PC-9 (cell line): ENCODE measurements around the gene TMEFF2. TPM values are rescaled to one million over a fixed set of nuclear protein-coding genes. Genes with fewer than 3 reads are reported as not detected.

Source experiments
- BruUV-seq: library from RNA; stranded (reverse); fragments of 400-500 nt; replicated peaks from 2 replicates; lab custom pipeline; 2021; lab: Mats Ljungman, UMichigan
- CTCF ChIA-PET: fragments of 300-600 bp; sonication (Branson Sonifier 250); formaldehyde crosslinking; loops from one replicate; lab custom pipeline; 2022; ENCODE audit warnings: antibody characterized with exemption; lab: Charles Lee
- POLR2A ChIA-PET: fragments of 300-600 bp; sonication (Branson Sonifier 250); formaldehyde crosslinking; loops from one replicate; lab custom pipeline; 2022; ENCODE audit warnings: antibody characterized with exemption; ENCODE audit not compliant: unreplicated experiment; lab: Charles Lee
- DNase-seq, 2 experiments: peaks; one replicate each; pipeline versions ENCODE4 v3.0.0 to v3.0.0-alpha.2; 2015 to 2022; ENCODE audit warnings: mixed read lengths in 1 of 2
- H2AFZ ChIP-seq: fragments of 200-600 bp; sonication (generic); 2 replicates; pipeline ENCODE4 v1.8.1; 2017; ENCODE audit warnings: antibody characterized with exemption
- H3F3A ChIP-seq: fragments of 200-600 bp; sonication (generic); 2 replicates; pipeline ENCODE4 v1.8.1; 2017; ENCODE audit warnings: antibody characterized with exemption, mild to moderate bottlenecking, low read depth; ENCODE audit not compliant: insufficient read depth
- H3K27ac ChIP-seq: fragments of 200-600 bp; sonication (generic); 2 replicates; pipeline ENCODE4 v1.6.1; 2016; ENCODE audit warnings: mixed run types
- H3K27me3 ChIP-seq: fragments of 200-600 bp; sonication (generic); 2 replicates; pipeline ENCODE4 v1.6.1; 2016; ENCODE audit warnings: low read depth, mixed run types; ENCODE audit not compliant: insufficient read depth
- H3K36me3 ChIP-seq: fragments of 200-600 bp; sonication (generic); 2 replicates; pipeline ENCODE4 v1.6.1; 2016; ENCODE audit warnings: low read depth, mixed run types
- H3K4me1 ChIP-seq: fragments of 200-600 bp; sonication (generic); replicated peaks from 2 replicates; pipeline ENCODE4 v1.6.1; 2016; ENCODE audit warnings: mixed run types; ENCODE audit not compliant: insufficient read depth
- H3K4me2 ChIP-seq: fragments of 200-600 bp; sonication (generic); 2 replicates; pipeline ENCODE4 v1.6.1; 2017; ENCODE audit warnings: mixed run types
- H3K4me3 ChIP-seq: fragments of 200-600 bp; sonication (generic); 2 replicates; pipeline ENCODE4 v1.6.1; 2016; ENCODE audit warnings: mixed run types
- H3K79me2 ChIP-seq: fragments of 200-600 bp; sonication (generic); 2 replicates; pipeline ENCODE4 v1.6.1; 2017; ENCODE audit warnings: low read depth, mixed run types
- H3K9me2 ChIP-seq: fragments of 200-600 bp; sonication (generic); 2 replicates; pipeline ENCODE4 v1.8.1; 2017; ENCODE audit warnings: mild to moderate bottlenecking; ENCODE audit not compliant: insufficient read depth
- H3K9me3 ChIP-seq: fragments of 200-600 bp; sonication (generic); 2 replicates; pipeline ENCODE4 v1.8.1; 2016; ENCODE audit warnings: low read depth; ENCODE audit not compliant: insufficient read depth
- H4K20me1 ChIP-seq: fragments of 200-600 bp; sonication (generic); 2 replicates; pipeline ENCODE4 v1.8.1; 2017; ENCODE audit not compliant: insufficient read depth
- CTCF ChIP-seq: fragments of 200-600 bp; sonication (generic); conservative IDR thresholded peaks from 2 replicates; pipeline ENCODE4 v1.6.1; 2017; ENCODE audit warnings: mixed run types, antibody characterized with exemption, mild to moderate bottlenecking, moderate library complexity
- EZH2 ChIP-seq: fragments of 200-600 bp; sonication (generic); IDR thresholded peaks from 2 replicates; pipeline ENCODE4 v1.8.0; 2017; ENCODE audit warnings: antibody characterized with exemption, low read depth
- intact Hi-C: fragments of 100-400 bp; cut with micrococcal nuclease; formaldehyde crosslinking; loops from one replicate; pipeline ENCODE4 v1.10.0; 2022; ENCODE audit not compliant: unreplicated experiment
- total RNA-seq: library from RNA; stranded (reverse); gene quantifications from 2 replicates; pipeline ENCODE4 v1.2.3, GENCODE V29; 2021

The TMEFF2 gene
- total RNA-seq, 1 experiment from 2014 or later = not detected

GRCh38 chr2:192190474-192190873 lies 4.3 kb downstream of the TMEFF2 start:
- Histone ChIP-seq H3K9me2 (no peaks in the 10 kb centered on the region), H3K27me3 (no peaks in the 10 kb centered on the region), H2AFZ (no peak overlapping the region), H3K79me2 (no peaks in the 10 kb centered on the region), H3K36me3 (no peaks in the 10 kb centered on the region), H3F3A (no peaks in the 10 kb centered on the region), H3K4me2 (no peak overlapping the region), H3K4me3 (no peak overlapping the region), H4K20me1 (no peaks in the 10 kb centered on the region), H3K27ac (no peak overlapping the region), H3K9me3 (no peaks in the 10 kb centered on the region), H3K4me1 (no peaks in the 10 kb centered on the region)
- ChIA-PET POLR2A (no interaction called here), CTCF (no interaction called here)
- no peak for DNase-seq
- TF ChIP-seq EZH2 (no peak), CTCF (peak; percentile 45; the same call in 1 of the 2 replicates)
- BruUV-seq = no TSS peak
- intact Hi-C loops = no loop called here

GRCh38 chr2:192186806-192187205 lies 7.9 kb downstream of the TMEFF2 start:
- Histone ChIP-seq H3K4me1 (no peaks in the 10 kb centered on the region), H3K4me2 (no peak overlapping the region), H3K36me3 (no peaks in the 10 kb centered on the region), H3K27ac (no peak overlapping the region), H3K9me3 (no peaks in the 10 kb centered on the region), H3K79me2 (no peaks in the 10 kb centered on the region), H3K4me3 (no peak overlapping the region), H4K20me1 (no peaks in the 10 kb centered on the region), H3K9me2 (no peaks in the 10 kb centered on the region), H3F3A (no peaks in the 10 kb centered on the region), H3K27me3 (no peaks in the 10 kb centered on the region), H2AFZ (no peak overlapping the region)
- BruUV-seq = no TSS peak
- no peak for DNase-seq
- no peak for TF ChIP-seq EZH2
- no peak for TF ChIP-seq CTCF
- intact Hi-C loops = no loop called here
- ChIA-PET CTCF (no interaction called here), POLR2A (no interaction called here)

- no peaks in the 10 kb centered on the region for H3K36me3 ChIP-seq
- no peaks in the 10 kb centered on the region for H3K9me3 ChIP-seq
- no peak overlapping the region for H3K4me3 ChIP-seq
- DNase-seq = no peak
- H3K79me2 ChIP-seq = no peaks in the 10 kb centered on the region
- no peaks in the 10 kb centered on the region for H3K9me2 ChIP-seq
- CTCF ChIA-PET = no interaction called here
- no peak overlapping the region for H3K4me2 ChIP-seq
- no peaks in the 10 kb centered on the region for H3K4me1 ChIP-seq
- BruUV-seq = no TSS peak
- POLR2A ChIA-PET = no interaction called here
- no peaks in the 10 kb centered on the region for H4K20me1 ChIP-seq
- no peak overlapping the region for H2AFZ ChIP-seq
- H3K27ac ChIP-seq = no peak overlapping the region
- no peaks in the 10 kb centered on the region for H3F3A ChIP-seq
- TF ChIP-seq CTCF = no peak
- no peak for TF ChIP-seq EZH2
- H3K27me3 ChIP-seq = no peaks in the 10 kb centered on the region
- intact Hi-C loops = no loop called here
Measured at GRCh38 chr2:192184349-192184748, 10.4 kb downstream of the TMEFF2 start.
